Osteocyte (in vitro differentiated cells): ENCODE measurements around the gene FGF11. TPM values are rescaled to one million over a fixed set of nuclear protein-coding genes. Genes with fewer than 3 reads are reported as not detected.
A peak's percentile ranks its signal among the peaks of the same experiment; 100 is the strongest.

Source experiments
- DNase-seq: peaks from one replicate; pipeline ENCODE4 v3.0.0; 2021; ENCODE audit warnings: mixed read lengths; ENCODE audit not compliant: unreplicated experiment; ENCODE audit errors: extremely low spot score
- H3K27ac Mint-ChIP-seq: one replicate; pipeline ENCODE4 v1.8.0; 2021; ENCODE audit warnings: mild to moderate bottlenecking, mixed read lengths; ENCODE audit not compliant: unreplicated experiment
- H3K27me3 Mint-ChIP-seq: one replicate; pipeline ENCODE4 v1.8.0; 2021; ENCODE audit warnings: mixed read lengths; ENCODE audit not compliant: unreplicated experiment
- H3K36me3 Mint-ChIP-seq: one replicate; pipeline ENCODE4 v1.8.0; 2021; ENCODE audit warnings: mixed read lengths; ENCODE audit not compliant: unreplicated experiment
- H3K4me1 Mint-ChIP-seq: one replicate; pipeline ENCODE4 v1.8.0; 2021; ENCODE audit warnings: mixed read lengths; ENCODE audit not compliant: unreplicated experiment
- H3K4me3 Mint-ChIP-seq: one replicate; pipeline ENCODE4 v1.8.0; 2021; ENCODE audit warnings: mild to moderate bottlenecking, moderate library complexity, mixed read lengths; ENCODE audit not compliant: unreplicated experiment
- H3K9me3 Mint-ChIP-seq: one replicate; pipeline ENCODE4 v1.8.0; 2021; ENCODE audit warnings: mixed read lengths; ENCODE audit not compliant: unreplicated experiment
- CTCF ChIP-seq: fragments of 200-600 bp; sonication (generic); IDR thresholded peaks from 2 replicates; pipeline ENCODE4 v1.5.0; 2021; ENCODE audit warnings: antibody characterized with exemption, mild to moderate bottlenecking, moderate library complexity
- total RNA-seq: library from RNA; stranded (reverse); gene quantifications from 2 replicates; pipeline ENCODE4 v1.2.1, GENCODE V29; 2021

Gene FGF11
- total RNA-seq, 1 donor from 2014 or later = 1.3 TPM

GRCh38 chr17:7393613-7394451 lies 45.5 kb upstream of the FGF11 start:
- Mint-ChIP-seq H3K36me3 (peaks cover 9% of the 10 kb centered on the region), H3K27me3 (no peaks in the 10 kb centered on the region), H3K27ac (peak overlapping the region; percentile 81), H3K4me3 (peak overlapping the region; percentile 85), H3K4me1 (peaks cover 9% of the 10 kb centered on the region), H3K9me3 (no peaks in the 10 kb centered on the region)
- DNase-seq = no peak
- TF ChIP-seq CTCF = no peak

DNA sequence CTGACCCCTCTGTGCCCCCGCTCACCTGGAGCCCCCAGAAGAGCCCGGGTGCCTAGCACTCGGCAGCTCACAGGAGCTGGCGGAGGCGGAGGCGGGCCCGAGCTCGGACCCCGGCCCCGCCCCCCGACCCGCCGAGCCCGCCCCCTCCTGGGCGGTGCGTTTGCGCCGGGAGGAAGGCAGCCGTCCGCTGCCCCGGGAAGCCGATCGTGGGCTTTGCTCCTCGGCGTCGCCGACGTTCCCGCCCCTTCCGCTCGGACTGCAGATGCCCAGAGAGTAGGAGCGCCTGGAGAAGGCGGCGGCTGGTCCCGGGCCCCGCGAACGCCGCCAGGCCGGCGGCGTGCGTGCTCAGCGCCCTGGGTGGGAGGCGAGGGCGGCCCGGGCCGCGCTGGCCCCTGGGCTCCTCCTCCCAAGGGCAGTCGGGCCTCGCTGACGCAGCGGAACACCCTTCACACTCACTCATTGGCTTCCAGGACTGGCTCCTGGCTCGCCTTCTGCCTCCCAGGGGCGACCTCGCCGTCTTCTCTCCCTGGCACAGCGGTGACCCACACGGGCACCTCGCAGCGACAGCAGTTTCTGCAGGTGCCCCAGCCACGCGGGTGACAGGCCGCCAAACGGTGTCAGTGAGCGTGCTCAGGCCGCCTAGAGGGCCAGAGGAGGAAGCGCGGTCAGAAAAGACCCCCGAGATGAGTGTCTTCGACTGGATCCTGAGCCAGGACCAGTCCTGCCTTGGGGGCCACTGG lies 44.7 kb upstream of the FGF11 start, which contains the start of gene PLSCR3:
Gene PLSCR3, minus strand, starts transcription at position 74 of the 740 bp plus-strand sequence. CDS start 415 bp downstream, outside the sequence.
- H3K27me3 Mint-ChIP-seq = no peaks in the 10 kb centered on the region
- peaks cover 10% of the 10 kb centered on the region for H3K4me1 Mint-ChIP-seq
- peak; percentile 40 for TF ChIP-seq CTCF
- peak within 1 kb of the TSS; percentile 93 for H3K27ac Mint-ChIP-seq
- H3K4me3 Mint-ChIP-seq = peak within 1 kb of the TSS; percentile 89
- peak; percentile 94 for DNase-seq
- peaks cover 6% of the 10 kb centered on the region for H3K36me3 Mint-ChIP-seq
- H3K9me3 Mint-ChIP-seq = no peaks in the 10 kb centered on the region

DNA sequence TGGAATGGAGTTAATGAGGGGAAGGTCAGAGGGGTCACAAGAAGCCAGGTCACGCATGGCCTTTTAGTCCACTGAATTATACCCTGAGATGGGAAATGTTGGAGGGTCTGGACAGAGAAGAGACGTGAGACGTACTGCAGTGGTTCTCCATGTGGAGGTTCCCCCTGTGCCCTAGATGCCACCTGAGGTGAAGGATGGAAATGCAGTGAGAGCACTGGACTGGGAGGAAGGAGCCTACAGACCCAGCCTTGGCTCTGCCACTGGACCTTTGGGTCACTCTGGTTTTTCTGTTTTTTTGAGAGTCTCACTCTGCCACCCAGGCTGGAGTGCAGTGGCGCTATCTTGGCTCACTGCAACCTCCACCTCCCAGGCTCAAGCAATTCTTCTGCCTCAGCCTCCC lies 43.2 kb upstream of the FGF11 start:
- Mint-ChIP-seq H3K27me3 (no peaks in the 10 kb centered on the region), H3K9me3 (no peaks in the 10 kb centered on the region), H3K27ac (no peak overlapping the region), H3K4me3 (peak overlapping the region; percentile 32), H3K4me1 (peaks cover 11% of the 10 kb centered on the region), H3K36me3 (peaks cover 3% of the 10 kb centered on the region)
- no peak for TF ChIP-seq CTCF
- DNase-seq = no peak

- H3K4me3 Mint-ChIP-seq = no peak overlapping the region
- no peaks in the 10 kb centered on the region for H3K9me3 Mint-ChIP-seq
- no peaks in the 10 kb centered on the region for H3K36me3 Mint-ChIP-seq
- H3K27me3 Mint-ChIP-seq = no peaks in the 10 kb centered on the region
- peaks cover 18% of the 10 kb centered on the region for H3K4me1 Mint-ChIP-seq
- DNase-seq = no peak
- no peak overlapping the region for H3K27ac Mint-ChIP-seq
- TF ChIP-seq CTCF = no peak
Observed at GRCh38 chr17:7398612-7399011, 40.7 kb upstream of the FGF11 start.
